Fibroblast of lung (primary cell): Measurements from ENCODE around the gene GPC6. TPM values are rescaled to one million over a fixed set of nuclear protein-coding genes. Genes with fewer than 3 reads are reported as not detected.
A peak's percentile ranks its signal among the peaks of the same experiment; 100 is the strongest.

Experiments used
- DNase-seq, 2 donors: peaks; one replicate each; pipeline versions ENCODE4 v3.0.0 to v3.0.0-alpha.2; 2010; ENCODE audit warnings: low read depth in 2 of 2
- H2AFZ ChIP-seq: 2 replicates; pipeline ENCODE4 v1.5.1; 2012; ENCODE audit warnings: low read length, control low read depth, inconsistent platforms
- H3K27ac ChIP-seq: 2 replicates; pipeline ENCODE4 v1.5.1; 2011; ENCODE audit warnings: low read length, control low read depth; ENCODE audit not compliant: insufficient read depth
- H3K27me3 ChIP-seq: 2 replicates; pipeline ENCODE4 v1.5.1; 2011; ENCODE audit warnings: mild to moderate bottlenecking, low read length; ENCODE audit not compliant: control insufficient read depth, insufficient read depth
- H3K36me3 ChIP-seq: 2 replicates; pipeline ENCODE4 v1.5.1; 2011; ENCODE audit warnings: low read length; ENCODE audit not compliant: control insufficient read depth, insufficient read depth
- H3K4me1 ChIP-seq: 2 replicates; pipeline ENCODE4 v1.5.1; 2011; ENCODE audit warnings: low read length; ENCODE audit not compliant: control insufficient read depth, insufficient read depth; ENCODE audit errors: extremely low read depth
- H3K4me2 ChIP-seq: 2 replicates; pipeline ENCODE4 v1.5.1; 2011; ENCODE audit warnings: low read length, control low read depth; ENCODE audit not compliant: insufficient read depth; ENCODE audit errors: extremely low read depth
- H3K4me3 ChIP-seq, 4 experiments: fragments of 200-600 bp in 1 of 4; sonication (generic) in 1 of 4; replicated peaks in 1 of 4; 2 replicates each; pipeline ENCODE4 v1.5.1; 2011 to 2016; ENCODE audit warnings: low read length in 4 of 4, low read depth in 3 of 4, mild to moderate bottlenecking in 3 of 4, control low read depth in 2 of 4, inconsistent platforms in 1 of 4, mixed read lengths in 1 of 4; ENCODE audit not compliant: insufficient read depth in 1 of 4; ENCODE audit errors: control extremely low read depth in 1 of 4
- H3K79me2 ChIP-seq: 2 replicates; pipeline ENCODE4 v1.5.1; 2012; ENCODE audit warnings: mild to moderate bottlenecking, low read length, inconsistent platforms; ENCODE audit not compliant: control insufficient read depth, insufficient read depth
- H3K9ac ChIP-seq: 2 replicates; pipeline ENCODE4 v1.5.1; 2011; ENCODE audit warnings: mild to moderate bottlenecking, low read length, control low read depth; ENCODE audit not compliant: insufficient read depth
- H3K9me3 ChIP-seq: 2 replicates; pipeline ENCODE4 v1.5.1; 2012; ENCODE audit warnings: low read depth, low read length; ENCODE audit not compliant: control insufficient read depth, insufficient read depth
- H4K20me1 ChIP-seq: 2 replicates; pipeline ENCODE4 v1.5.1; 2011; ENCODE audit warnings: low read length; ENCODE audit not compliant: control insufficient read depth, insufficient read depth; ENCODE audit errors: extremely low read depth
- CTCF ChIP-seq, 2 donors: IDR thresholded peaks in 1 of 2; conservative IDR thresholded peaks in 1 of 2; 1 replicate in 1 of 2; 2 replicates in 1 of 2; pipeline ENCODE4 v1.5.1; 2011 to 2012; ENCODE audit warnings: low read length in 2 of 2, control low read depth in 1 of 2, inconsistent platforms in 1 of 2, low read depth in 1 of 2, mild to moderate bottlenecking in 1 of 2
- EZH2 ChIP-seq: IDR thresholded peaks from 2 replicates; pipeline ENCODE4 v1.5.1; 2012; ENCODE audit warnings: low read length, control low read depth, mild to moderate bottlenecking; ENCODE audit errors: missing control alignments
- polyA plus RNA-seq, 2 donors: library from polyadenylated mRNA; depleted of rRNA in 1 of 2; stranded (reverse) in 1 of 2; unstranded in 1 of 2; fragments of >200 nt; gene quantifications; 2 replicates each; pipeline ENCODE4 v1.2.1, GENCODE V29; 2011 to 2012; ENCODE audit warnings: missing spikeins in 1 of 2
- total RNA-seq: library from RNA; depleted of rRNA; stranded (reverse); fragments of >200 nt; gene quantifications from 2 replicates; pipeline ENCODE4 v1.2.1, GENCODE V29; 2014

The GPC6 gene
- total and polyA plus RNA-seq, 2 donors (not counting 1 experiment from before 2014, with no cell fraction given), result 11.2 to 33.7 TPM

GRCh38 chr13:93771782-93772181, 545.2 kb downstream of the GPC6 start:
- Histone ChIP-seq H3K4me3 (no peak overlapping the region), H3K27me3 (no peaks in the 10 kb centered on the region), H2AFZ (no peak overlapping the region), H4K20me1 (no peaks in the 10 kb centered on the region), H3K9me3 (no peaks in the 10 kb centered on the region), H3K79me2 (no peaks in the 10 kb centered on the region), H3K9ac (no peak overlapping the region), H3K4me1 (peaks cover 3% of the 10 kb centered on the region), H3K27ac (no peak overlapping the region), H3K4me2 (no peak overlapping the region), H3K36me3 (no peaks in the 10 kb centered on the region)
- peak; percentile 15 to 60 for DNase-seq
- TF ChIP-seq EZH2 (no peak), CTCF (conservative IDR thresholded peaks at IDR 0.05 in 1 of 2, IDR thresholded peaks at IDR 0.05 in 1 of 2; ENCODE audit: low read depth in 1 of 2, low read length in 2 of 2) (no peak)

DNA sequence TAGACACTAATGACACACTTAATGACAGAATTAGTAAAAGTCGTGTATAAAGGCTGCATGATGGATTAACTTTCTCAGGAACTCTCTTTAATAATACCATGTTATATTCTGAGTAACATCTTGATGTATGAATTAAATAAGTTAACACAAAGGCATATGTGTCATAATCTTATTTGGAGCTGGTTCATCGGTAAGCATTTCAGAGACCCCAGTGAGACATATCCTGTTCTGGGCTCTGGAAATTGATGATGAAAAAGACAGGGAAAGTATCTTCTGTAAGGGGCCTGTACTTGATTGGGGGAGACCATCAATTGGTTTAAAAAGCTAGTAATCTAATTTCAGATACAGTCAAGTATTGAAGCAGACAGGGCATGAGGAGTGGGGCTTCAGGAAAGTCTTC, 547.9 kb downstream of the GPC6 start:
- Histone ChIP-seq H3K9me3 (no peaks in the 10 kb centered on the region), H2AFZ (no peak overlapping the region), H3K4me2 (no peak overlapping the region), H3K79me2 (no peaks in the 10 kb centered on the region), H3K9ac (no peak overlapping the region), H3K36me3 (no peaks in the 10 kb centered on the region), H3K4me1 (peaks cover 3% of the 10 kb centered on the region), H3K4me3 (no peak overlapping the region), H3K27me3 (no peaks in the 10 kb centered on the region), H3K27ac (no peak overlapping the region), H4K20me1 (no peaks in the 10 kb centered on the region)
- TF ChIP-seq EZH2, result no peak
- no peak for DNase-seq

DNA sequence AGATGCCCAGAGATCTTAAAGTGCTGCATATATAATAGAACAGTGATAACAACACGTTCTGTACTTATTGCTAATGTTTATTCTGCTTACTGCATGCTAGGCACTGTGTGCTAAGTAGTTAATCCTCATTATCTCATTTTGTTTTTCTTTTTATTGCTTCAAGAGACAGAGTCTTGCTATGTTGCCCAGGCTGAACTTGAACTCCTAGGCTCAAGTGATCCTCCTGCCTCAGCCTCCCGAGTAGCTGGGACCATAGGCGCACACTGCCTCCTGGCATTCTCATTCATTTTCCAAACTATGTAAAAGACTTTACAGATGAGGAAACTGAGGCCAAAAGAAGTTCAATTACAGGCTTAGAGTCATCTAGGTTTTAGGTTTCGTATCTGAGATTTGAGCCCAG, 548.4 kb downstream of the GPC6 start:
- no peak overlapping the region for H3K9ac ChIP-seq
- no peak for DNase-seq
- no peaks in the 10 kb centered on the region for H3K27me3 ChIP-seq
- no peaks in the 10 kb centered on the region for H3K79me2 ChIP-seq
- no peak overlapping the region for H3K27ac ChIP-seq
- H2AFZ ChIP-seq, result no peak overlapping the region
- H3K4me3 ChIP-seq, result no peak overlapping the region
- H3K9me3 ChIP-seq, result no peaks in the 10 kb centered on the region
- H3K36me3 ChIP-seq, result no peaks in the 10 kb centered on the region
- peaks cover 3% of the 10 kb centered on the region for H3K4me1 ChIP-seq
- peak overlapping the region; percentile 59 for H3K4me2 ChIP-seq
- no peaks in the 10 kb centered on the region for H4K20me1 ChIP-seq
- no peak for TF ChIP-seq CTCF (conservative IDR thresholded peaks at IDR 0.05 in 1 of 2, IDR thresholded peaks at IDR 0.05 in 1 of 2; ENCODE audit: low read depth in 1 of 2, low read length in 2 of 2)
- TF ChIP-seq EZH2, result no peak
